Mucosa of stomach (tissue), 1 donor: ENCODE data around the gene RAB27A.
"Not testable (repeated sequence)": the region's sequence is repeated elsewhere in the genome, so short reads cannot be mapped to it uniquely, and the experiment has no call there.

Experiments used
- H3K27me3 ChIP-seq: one replicate; pipeline ENCODE4 v1.7.0; 2013; ENCODE audit warnings: mild to moderate bottlenecking, low read length; ENCODE audit not compliant: control insufficient read depth, insufficient read depth
- H3K36me3 ChIP-seq: one replicate; pipeline ENCODE4 v1.7.0; 2013; ENCODE audit warnings: low read length; ENCODE audit not compliant: control insufficient read depth, insufficient read depth
- H3K4me1 ChIP-seq: one replicate; pipeline ENCODE4 v1.7.0; 2013; ENCODE audit warnings: mild to moderate bottlenecking, low read length; ENCODE audit not compliant: control insufficient read depth, insufficient read depth
- H3K4me3 ChIP-seq: one replicate; pipeline ENCODE4 v1.7.0; 2013; ENCODE audit warnings: low read length
- H3K9ac ChIP-seq: one replicate; pipeline ENCODE4 v1.7.0; 2013; ENCODE audit warnings: mild to moderate bottlenecking, low read length, moderate library complexity
- H3K9me3 ChIP-seq: one replicate; pipeline ENCODE4 v1.7.0; 2013; ENCODE audit warnings: mild to moderate bottlenecking, low read length, moderate library complexity; ENCODE audit not compliant: control insufficient read depth
- donor health status: Pancreatic carcinoma.

RAB27A gene

DNA sequence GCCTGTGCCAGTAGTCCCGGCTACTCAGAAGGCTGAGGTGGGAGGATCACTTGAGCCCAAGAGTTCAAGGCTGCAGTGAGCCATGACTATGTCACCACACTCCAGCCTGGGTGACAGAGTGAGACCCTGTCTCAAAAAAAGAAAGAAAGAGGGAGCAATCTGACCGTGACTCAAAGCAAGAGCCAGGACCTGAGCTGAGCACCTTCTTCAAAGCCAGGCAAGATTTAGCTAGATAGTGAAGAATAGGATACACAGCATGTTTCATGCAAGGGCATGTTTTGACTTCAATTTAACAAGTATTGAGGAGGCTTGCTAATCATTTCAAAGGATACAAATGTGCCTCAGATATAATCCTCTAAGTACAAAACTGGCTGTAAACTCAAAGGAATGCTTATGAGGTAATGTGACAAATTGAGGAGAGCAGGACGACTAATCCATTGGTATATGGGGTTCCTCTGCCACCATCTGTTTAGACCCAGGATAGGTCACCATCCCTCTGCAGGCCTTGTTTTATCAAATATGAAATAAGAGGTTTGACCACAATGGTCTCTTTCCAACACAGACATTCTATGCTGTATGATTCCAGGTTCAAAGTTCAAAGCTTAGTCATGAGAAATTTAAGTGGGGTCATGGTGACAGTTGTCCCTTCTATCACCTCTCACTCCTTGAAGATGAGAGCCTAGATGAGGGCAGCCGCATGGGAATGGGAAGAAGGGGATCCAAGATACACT is 33.2 kb downstream of the RAB27A start:
- no peak overlapping the region for H3K9ac ChIP-seq
- no peaks in the 10 kb centered on the region for H3K9me3 ChIP-seq
- no peaks in the 10 kb centered on the region for H3K36me3 ChIP-seq
- H3K27me3 ChIP-seq: no peaks in the 10 kb centered on the region
- no peak overlapping the region for H3K4me3 ChIP-seq
- peaks cover 31% of the 10 kb centered on the region for H3K4me1 ChIP-seq

DNA sequence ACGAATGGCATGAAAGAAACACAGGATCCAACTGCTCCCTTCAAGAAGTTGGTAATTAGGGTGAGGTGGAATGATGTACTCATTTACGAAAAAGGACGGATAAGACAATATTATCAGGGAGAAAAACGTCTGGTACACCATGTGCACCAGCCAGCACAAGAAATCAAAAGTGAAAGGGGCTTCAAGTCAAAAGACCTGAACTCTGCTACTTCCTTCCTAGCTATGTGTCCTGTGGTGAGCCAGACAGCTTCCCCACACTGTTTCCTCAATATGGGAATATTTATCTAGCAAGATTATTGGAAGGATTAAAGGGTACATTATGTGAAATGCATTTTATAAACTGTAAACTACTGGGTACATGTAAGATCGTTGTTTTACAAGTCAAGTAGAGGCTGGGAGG is 33.9 kb downstream of the RAB27A start:
- peak overlapping the region; percentile 10 for H3K9ac ChIP-seq
- H3K4me1 ChIP-seq: peaks cover 38% of the 10 kb centered on the region
- H3K27me3 ChIP-seq: no peaks in the 10 kb centered on the region
- H3K36me3 ChIP-seq: no peaks in the 10 kb centered on the region
- no peaks in the 10 kb centered on the region for H3K9me3 ChIP-seq
- H3K4me3 ChIP-seq: no peak overlapping the region

DNA sequence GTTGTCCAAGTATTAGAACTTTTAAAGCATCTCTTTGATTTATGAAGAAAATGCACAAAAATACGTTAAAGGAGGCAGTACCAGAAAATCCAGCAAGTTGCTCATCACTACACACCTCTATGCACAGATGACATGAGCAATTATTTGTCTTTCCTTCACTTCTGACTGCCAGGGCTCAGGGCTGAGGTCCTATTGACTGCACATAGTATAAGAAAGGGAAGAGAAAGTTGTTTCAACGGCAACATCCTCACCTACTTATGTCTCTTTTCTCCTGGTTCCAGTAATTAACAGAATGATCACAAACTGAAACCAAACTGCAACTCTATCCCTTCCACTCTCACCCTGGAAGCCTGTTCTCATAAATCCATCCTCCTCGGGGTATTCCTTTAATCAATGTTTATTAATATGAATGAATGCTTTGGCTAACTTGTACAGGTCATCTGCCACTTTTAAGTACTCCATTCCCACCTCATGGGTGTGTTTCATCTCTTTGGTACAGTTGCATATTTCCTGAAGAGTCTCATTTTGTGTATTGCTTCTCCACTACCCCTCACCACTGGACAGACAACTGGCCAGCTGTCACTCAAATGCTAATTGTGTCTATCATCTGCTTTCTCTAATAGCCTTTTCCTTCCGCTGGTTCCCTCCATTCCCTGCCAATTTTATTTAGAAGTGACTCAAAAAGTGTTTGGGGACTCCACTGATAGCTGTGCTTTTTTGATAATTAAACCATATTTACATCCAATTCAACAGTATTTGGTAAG is 34.5 kb downstream of the RAB27A start:
- no peaks in the 10 kb centered on the region for H3K36me3 ChIP-seq
- no peaks in the 10 kb centered on the region for H3K27me3 ChIP-seq
- H3K4me3 ChIP-seq: no peak overlapping the region
- H3K9ac ChIP-seq: peak overlapping the region; percentile 10
- H3K9me3 ChIP-seq: no peaks in the 10 kb centered on the region
- H3K4me1 ChIP-seq: peaks cover 44% of the 10 kb centered on the region

DNA sequence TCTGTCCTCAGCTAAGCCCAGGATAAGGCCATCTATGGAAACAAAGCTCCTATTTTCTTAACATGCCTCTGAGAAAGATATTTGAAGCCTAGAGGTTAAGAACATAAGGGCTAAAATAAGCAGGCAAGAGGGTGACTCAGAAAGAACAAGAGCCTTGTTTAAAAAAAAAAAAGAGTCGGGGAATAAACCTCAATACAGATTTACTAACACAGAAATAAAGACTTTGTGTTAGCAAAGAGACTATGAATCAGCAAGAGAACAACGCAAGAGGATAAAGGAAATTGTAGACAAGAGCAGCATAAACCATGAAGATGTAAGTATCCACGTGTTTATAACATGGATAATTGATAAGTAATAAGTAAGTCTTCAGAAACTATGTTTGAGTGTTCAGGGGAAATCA is 36.0 kb downstream of the RAB27A start:
- Histone ChIP-seq H3K9me3 (no peaks in the 10 kb centered on the region), H3K4me3 (no peak overlapping the region), H3K9ac (no peak overlapping the region), H3K27me3 (no peaks in the 10 kb centered on the region), H3K36me3 (no peaks in the 10 kb centered on the region), H3K4me1 (peaks cover 47% of the 10 kb centered on the region)

DNA sequence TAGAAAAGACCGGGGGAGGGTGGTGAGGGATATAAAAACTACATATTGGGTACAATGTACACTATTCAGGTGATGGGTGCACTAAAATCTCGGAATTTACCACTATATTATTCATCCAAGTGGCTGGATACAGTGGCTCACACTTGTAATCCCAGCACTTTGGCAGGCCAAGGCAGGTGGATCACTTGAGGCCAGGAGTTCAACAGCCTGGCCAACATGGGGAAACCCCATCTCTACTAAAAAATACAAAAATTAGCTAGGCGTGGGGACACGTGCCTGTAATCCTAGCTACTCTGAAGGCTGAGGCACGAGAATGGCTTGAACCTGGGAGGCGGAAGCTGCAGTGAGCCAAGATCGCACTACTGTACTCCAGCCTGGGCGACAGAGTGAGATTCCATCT is 37.4 kb downstream of the RAB27A start:
- not testable (repeated sequence) for H3K27me3 ChIP-seq, H3K4me3 ChIP-seq, H3K9me3 ChIP-seq, H3K9ac ChIP-seq, H3K36me3 ChIP-seq
- peaks cover 58% of the 10 kb centered on the region for H3K4me1 ChIP-seq

DNA sequence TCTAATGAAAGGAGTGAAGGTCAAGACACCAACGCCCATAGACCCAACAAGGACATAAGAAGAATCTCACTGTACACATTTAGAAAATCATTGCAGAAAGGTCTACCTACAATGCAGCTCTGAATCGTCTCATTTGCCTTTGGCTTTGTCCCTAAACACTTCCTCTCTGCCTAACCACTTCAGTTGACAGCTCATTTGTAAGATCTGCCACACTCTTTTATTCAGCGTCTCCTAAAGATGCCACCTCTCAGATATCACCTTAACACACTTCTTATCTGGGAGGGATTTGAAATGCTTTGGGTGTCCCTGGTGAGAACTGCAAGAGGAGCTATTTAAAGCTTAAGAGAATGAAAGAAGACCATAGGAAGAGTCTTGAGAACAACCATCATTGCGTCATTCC is 38.7 kb downstream of the RAB27A start:
- Histone ChIP-seq H3K9me3 (no peaks in the 10 kb centered on the region), H3K36me3 (no peaks in the 10 kb centered on the region), H3K27me3 (no peaks in the 10 kb centered on the region), H3K4me3 (no peak overlapping the region), H3K4me1 (peaks cover 51% of the 10 kb centered on the region), H3K9ac (no peak overlapping the region)

DNA sequence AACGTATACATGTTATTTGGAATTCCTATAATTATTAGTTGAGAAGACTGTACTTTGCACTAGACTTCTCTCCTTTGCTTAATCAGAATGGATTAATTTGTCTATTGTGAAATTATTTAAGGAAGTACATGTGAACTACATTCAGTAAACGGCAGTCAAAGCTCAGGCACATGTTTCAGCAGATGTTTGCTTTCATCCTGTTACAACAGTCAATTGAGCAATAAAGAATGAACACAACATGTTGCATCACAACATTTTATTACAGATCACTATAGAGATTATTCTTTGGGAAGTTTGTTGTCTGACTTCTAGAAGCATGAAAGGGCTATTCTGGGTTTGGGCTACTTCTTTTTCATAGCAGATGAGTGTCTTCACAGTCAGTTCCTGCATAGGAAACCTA is 39.2 kb downstream of the RAB27A start:
- Histone ChIP-seq H3K9ac (no peak overlapping the region), H3K9me3 (no peaks in the 10 kb centered on the region), H3K4me3 (no peak overlapping the region), H3K27me3 (no peaks in the 10 kb centered on the region), H3K4me1 (peaks cover 46% of the 10 kb centered on the region), H3K36me3 (no peaks in the 10 kb centered on the region)

DNA sequence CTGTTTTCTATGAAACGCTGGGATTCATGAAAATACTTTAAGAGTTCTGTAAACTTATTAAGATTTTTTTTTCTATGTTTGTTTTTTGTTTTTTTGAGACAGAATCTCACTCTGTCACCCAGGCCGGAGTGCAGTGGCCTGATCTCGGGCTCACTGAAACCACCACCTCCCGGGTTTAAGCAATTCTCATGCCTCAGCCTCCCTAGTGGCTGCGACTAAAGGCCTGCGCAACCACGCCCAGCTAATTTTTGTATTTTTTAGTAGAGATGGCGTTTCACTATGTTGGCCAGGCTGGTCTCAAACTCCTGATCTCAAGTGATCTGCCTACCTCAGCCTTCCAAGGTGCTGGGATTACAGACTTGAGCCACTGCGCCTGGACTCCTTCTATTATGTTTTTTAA is 39.7 kb downstream of the RAB27A start:
- H3K9me3 ChIP-seq, H3K36me3 ChIP-seq, H3K9ac ChIP-seq, H3K4me3 ChIP-seq, H3K27me3 ChIP-seq: not testable (repeated sequence)
- peaks cover 44% of the 10 kb centered on the region for H3K4me1 ChIP-seq

DNA sequence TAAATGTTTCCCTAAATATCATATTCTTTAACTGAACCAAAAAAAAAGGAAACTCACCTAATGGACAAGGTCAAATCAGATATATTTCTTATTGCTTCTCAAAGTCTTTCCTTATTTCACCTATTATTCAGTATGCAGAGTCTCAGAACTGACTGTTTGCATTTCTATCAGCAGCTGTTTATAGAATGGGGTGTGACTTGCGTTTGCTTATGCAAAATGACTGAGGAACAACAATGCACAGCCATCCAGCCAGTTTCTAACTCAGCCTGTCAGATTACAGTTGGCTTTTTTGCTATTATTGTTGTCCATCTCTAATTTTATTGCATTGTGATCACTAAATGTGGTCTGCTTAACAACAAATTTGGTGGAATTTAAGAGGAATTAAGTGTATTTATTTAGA is 40.7 kb downstream of the RAB27A start:
- no peaks in the 10 kb centered on the region for H3K9me3 ChIP-seq
- H3K4me3 ChIP-seq: no peak overlapping the region
- no peaks in the 10 kb centered on the region for H3K36me3 ChIP-seq
- H3K9ac ChIP-seq: peak overlapping the region; percentile 35
- peaks cover 47% of the 10 kb centered on the region for H3K4me1 ChIP-seq
- no peaks in the 10 kb centered on the region for H3K27me3 ChIP-seq

DNA sequence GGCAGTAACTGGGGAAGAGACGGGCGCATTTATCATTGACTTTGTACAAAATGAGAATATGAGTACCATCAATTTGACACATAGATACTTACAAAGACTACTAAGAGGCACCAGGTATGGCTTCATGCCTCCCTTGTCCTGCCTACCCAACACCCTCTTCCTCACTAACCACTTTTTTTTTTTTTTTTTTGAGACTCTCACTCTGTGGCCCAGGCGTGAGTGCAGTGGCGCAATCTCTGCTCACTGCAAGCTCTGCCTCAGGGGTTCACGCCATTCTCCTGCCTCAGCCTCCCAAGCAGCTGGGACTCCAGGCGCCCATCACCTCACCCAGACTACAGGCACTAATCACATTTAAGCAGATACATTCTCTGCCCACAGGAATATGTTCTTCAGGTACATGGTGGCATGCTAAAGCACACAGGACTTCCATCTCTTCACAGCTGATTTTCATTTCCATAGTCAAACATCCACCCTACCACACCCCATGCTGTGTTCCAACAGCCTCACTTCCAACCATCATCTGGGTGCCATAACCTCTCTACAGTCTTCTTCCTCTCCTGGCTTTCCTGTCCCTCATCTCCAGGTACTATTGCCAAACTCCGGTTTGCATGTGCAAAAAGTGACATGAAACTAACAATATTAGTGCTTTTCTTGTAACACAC is 41.7 kb downstream of the RAB27A start:
- H3K4me1 ChIP-seq: peaks cover 57% of the 10 kb centered on the region
- H3K27me3 ChIP-seq: no peaks in the 10 kb centered on the region
- no peaks in the 10 kb centered on the region for H3K9me3 ChIP-seq
- peak overlapping the region; percentile 35 for H3K9ac ChIP-seq
- H3K36me3 ChIP-seq: no peaks in the 10 kb centered on the region
- H3K4me3 ChIP-seq: peak overlapping the region; percentile 36

DNA sequence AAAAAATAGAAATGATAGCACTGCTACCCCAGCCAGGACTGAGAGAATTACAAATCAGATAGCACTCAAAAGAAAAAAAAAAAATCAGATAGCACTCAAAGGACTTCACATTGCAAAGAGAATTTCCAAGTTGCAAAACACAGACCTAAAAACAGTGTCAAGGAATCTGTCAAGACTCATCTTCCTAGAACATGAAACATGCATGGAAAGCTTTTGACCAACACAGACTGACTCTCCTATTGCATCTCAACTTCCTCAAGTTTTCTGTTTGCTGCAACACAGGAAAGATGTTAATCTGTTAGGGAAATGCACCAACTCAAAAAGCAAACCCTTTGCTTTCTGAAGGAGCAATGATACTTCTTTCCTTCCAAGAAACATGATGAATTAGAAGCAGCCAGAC is 42.3 kb downstream of the RAB27A start:
- no peaks in the 10 kb centered on the region for H3K9me3 ChIP-seq
- no peaks in the 10 kb centered on the region for H3K27me3 ChIP-seq
- H3K36me3 ChIP-seq: no peaks in the 10 kb centered on the region
- no peak overlapping the region for H3K4me3 ChIP-seq
- H3K9ac ChIP-seq: peak overlapping the region; percentile 35
- H3K4me1 ChIP-seq: peaks cover 60% of the 10 kb centered on the region

DNA sequence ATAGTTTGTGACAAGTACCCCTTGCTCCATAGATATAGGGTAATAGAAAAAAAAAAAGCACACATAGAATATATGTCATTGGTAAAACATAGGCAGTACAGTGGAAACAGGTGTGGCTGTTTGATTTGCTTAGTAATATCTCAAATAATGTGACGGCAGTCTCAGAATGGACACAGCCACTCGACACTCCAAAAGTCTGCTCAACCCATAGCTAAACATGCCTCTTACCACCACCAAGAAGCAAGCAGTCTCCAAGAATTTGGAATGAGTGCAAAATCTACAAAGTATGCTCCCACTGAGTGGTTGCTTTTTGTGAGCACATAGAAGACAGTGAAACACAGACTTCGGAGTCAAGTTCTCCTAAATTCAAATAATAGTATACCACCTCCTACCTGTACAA is 43.0 kb downstream of the RAB27A start:
- Histone ChIP-seq H3K9me3 (no peaks in the 10 kb centered on the region), H3K9ac (peak overlapping the region; percentile 35), H3K4me1 (peaks cover 58% of the 10 kb centered on the region), H3K4me3 (no peak overlapping the region), H3K27me3 (no peaks in the 10 kb centered on the region), H3K36me3 (no peaks in the 10 kb centered on the region)
